Mucosa of stomach (tissue), 1 donor: ENCODE results near the gene DAP.

ENCODE experiments used
- H3K27me3 ChIP-seq: one replicate; pipeline ENCODE4 v1.7.0; 2013; ENCODE audit warnings: mild to moderate bottlenecking, low read length; ENCODE audit not compliant: control insufficient read depth, insufficient read depth
- H3K36me3 ChIP-seq: one replicate; pipeline ENCODE4 v1.7.0; 2013; ENCODE audit warnings: low read length; ENCODE audit not compliant: control insufficient read depth, insufficient read depth
- H3K4me1 ChIP-seq: one replicate; pipeline ENCODE4 v1.7.0; 2013; ENCODE audit warnings: mild to moderate bottlenecking, low read length; ENCODE audit not compliant: control insufficient read depth, insufficient read depth
- H3K4me3 ChIP-seq: one replicate; pipeline ENCODE4 v1.7.0; 2013; ENCODE audit warnings: low read length
- H3K9ac ChIP-seq: one replicate; pipeline ENCODE4 v1.7.0; 2013; ENCODE audit warnings: mild to moderate bottlenecking, low read length, moderate library complexity
- H3K9me3 ChIP-seq: one replicate; pipeline ENCODE4 v1.7.0; 2013; ENCODE audit warnings: mild to moderate bottlenecking, low read length, moderate library complexity; ENCODE audit not compliant: control insufficient read depth
- donor health status: Pancreatic carcinoma.

Gene DAP

GRCh38 chr5:10676946-10677345 lies 84.1 kb downstream of the DAP start:
- Histone ChIP-seq H3K9me3 (no peaks in the 10 kb centered on the region), H3K9ac (no peak overlapping the region), H3K36me3 (no peaks in the 10 kb centered on the region), H3K4me1 (no peaks in the 10 kb centered on the region), H3K4me3 (no peak overlapping the region), H3K27me3 (no peaks in the 10 kb centered on the region)

GRCh38 chr5:10676224-10676623 lies 84.8 kb downstream of the DAP start:
- Histone ChIP-seq H3K4me3 (no peak overlapping the region), H3K4me1 (no peaks in the 10 kb centered on the region), H3K27me3 (no peaks in the 10 kb centered on the region), H3K9me3 (no peaks in the 10 kb centered on the region), H3K36me3 (no peaks in the 10 kb centered on the region), H3K9ac (no peak overlapping the region)

GRCh38 chr5:10675177-10675700 lies 85.8 kb downstream of the DAP start:
- H3K36me3 ChIP-seq = no peaks in the 10 kb centered on the region
- H3K27me3 ChIP-seq = no peaks in the 10 kb centered on the region
- H3K4me3 ChIP-seq = no peak overlapping the region
- H3K4me1 ChIP-seq = no peaks in the 10 kb centered on the region
- H3K9me3 ChIP-seq = no peaks in the 10 kb centered on the region
- no peak overlapping the region for H3K9ac ChIP-seq

- Histone ChIP-seq H3K9ac (no peak overlapping the region), H3K4me3 (no peak overlapping the region), H3K27me3 (no peaks in the 10 kb centered on the region), H3K9me3 (no peaks in the 10 kb centered on the region), H3K36me3 (no peaks in the 10 kb centered on the region), H3K4me1 (no peaks in the 10 kb centered on the region)
Measured at GRCh38 chr5:10674582-10674981, 86.5 kb downstream of the DAP start.

GRCh38 chr5:10674096-10674495 lies 86.9 kb downstream of the DAP start:
- no peaks in the 10 kb centered on the region for H3K4me1 ChIP-seq
- no peaks in the 10 kb centered on the region for H3K9me3 ChIP-seq
- no peak overlapping the region for H3K4me3 ChIP-seq
- H3K9ac ChIP-seq = no peak overlapping the region
- H3K36me3 ChIP-seq = no peaks in the 10 kb centered on the region
- no peaks in the 10 kb centered on the region for H3K27me3 ChIP-seq

GRCh38 chr5:10673407-10673806 lies 87.6 kb downstream of the DAP start:
- Histone ChIP-seq H3K36me3 (no peaks in the 10 kb centered on the region), H3K9me3 (no peaks in the 10 kb centered on the region), H3K4me3 (no peak overlapping the region), H3K4me1 (no peaks in the 10 kb centered on the region), H3K27me3 (no peaks in the 10 kb centered on the region), H3K9ac (no peak overlapping the region)

GRCh38 chr5:10673017-10673389 lies 88.0 kb downstream of the DAP start:
- Histone ChIP-seq H3K36me3 (no peaks in the 10 kb centered on the region), H3K4me3 (no peak overlapping the region), H3K4me1 (no peaks in the 10 kb centered on the region), H3K27me3 (no peaks in the 10 kb centered on the region), H3K9me3 (no peaks in the 10 kb centered on the region), H3K9ac (no peak overlapping the region)

- H3K4me1 ChIP-seq = no peaks in the 10 kb centered on the region
- no peaks in the 10 kb centered on the region for H3K9me3 ChIP-seq
- no peak overlapping the region for H3K9ac ChIP-seq
- H3K4me3 ChIP-seq = no peak overlapping the region
- no peaks in the 10 kb centered on the region for H3K36me3 ChIP-seq
- H3K27me3 ChIP-seq = no peaks in the 10 kb centered on the region
Measured at GRCh38 chr5:10672146-10673016, 88.7 kb downstream of the DAP start.

- no peaks in the 10 kb centered on the region for H3K27me3 ChIP-seq
- H3K4me3 ChIP-seq = no peak overlapping the region
- H3K9me3 ChIP-seq = no peaks in the 10 kb centered on the region
- no peak overlapping the region for H3K9ac ChIP-seq
- no peaks in the 10 kb centered on the region for H3K36me3 ChIP-seq
- H3K4me1 ChIP-seq = no peaks in the 10 kb centered on the region
Measured at GRCh38 chr5:10671041-10672008, 89.7 kb downstream of the DAP start.

- H3K36me3 ChIP-seq = no peaks in the 10 kb centered on the region
- no peaks in the 10 kb centered on the region for H3K4me1 ChIP-seq
- no peak overlapping the region for H3K9ac ChIP-seq
- no peaks in the 10 kb centered on the region for H3K9me3 ChIP-seq
- H3K27me3 ChIP-seq = no peaks in the 10 kb centered on the region
- H3K4me3 ChIP-seq = no peak overlapping the region
Measured at GRCh38 chr5:10669983-10670382, 91.1 kb downstream of the DAP start.

- no peaks in the 10 kb centered on the region for H3K27me3 ChIP-seq
- no peak overlapping the region for H3K9ac ChIP-seq
- no peaks in the 10 kb centered on the region for H3K36me3 ChIP-seq
- peaks cover under 1% of the 10 kb centered on the region for H3K4me1 ChIP-seq
- no peak overlapping the region for H3K4me3 ChIP-seq
- H3K9me3 ChIP-seq = no peaks in the 10 kb centered on the region
Measured at GRCh38 chr5:10668697-10669096, 92.3 kb downstream of the DAP start.
